ENCODE measurements around the gene TCIRG1. TPM values are rescaled to one million over a fixed set of nuclear protein-coding genes. Genes with fewer than 3 reads are reported as not detected.

The TCIRG1 gene
- total RNA-seq, 1 donor from 2014 or later: 276 TPM

- intact Hi-C loops (cut with DNase I): no loop called here
- DNase-seq: peak; percentile 56
- peaks cover 55% of the 10 kb centered on the region for H3K4me1 ChIP-seq
- H3K36me3 ChIP-seq: peaks cover 20% of the 10 kb centered on the region
- no peak for ATAC-seq
- H3K4me3 ChIP-seq: no peak overlapping the region
- peak overlapping the region; percentile 46 for H3K27ac ChIP-seq
- no peaks in the 10 kb centered on the region for H3K9me3 ChIP-seq
- no peaks in the 10 kb centered on the region for H3K27me3 ChIP-seq (ENCODE audit: low read depth)
- no peak for TF ChIP-seq CTCF (IDR thresholded peaks at IDR 0.05)
Measured at GRCh38 chr11:68016904-68017817, 21.7 kb upstream of the TCIRG1 start.

- Histone ChIP-seq H3K9me3 (no peaks in the 10 kb centered on the region), H3K27me3 (ENCODE audit: low read depth) (no peaks in the 10 kb centered on the region), H3K4me3 (no peak overlapping the region), H3K4me1 (peaks cover 46% of the 10 kb centered on the region), H3K36me3 (peaks cover 28% of the 10 kb centered on the region), H3K27ac (peak overlapping the region; percentile 46)
- ATAC-seq: no peak
- intact Hi-C loops (cut with DNase I): no loop called here
- DNase-seq: no peak
- TF ChIP-seq CTCF (IDR thresholded peaks at IDR 0.05): no peak
Measured at GRCh38 chr11:68017980-68018729, 20.7 kb upstream of the TCIRG1 start.

GRCh38 chr11:68018730-68019190 lies 20.1 kb upstream of the TCIRG1 start:
- ATAC-seq: no peak
- peaks cover 43% of the 10 kb centered on the region for H3K4me1 ChIP-seq
- H3K9me3 ChIP-seq: no peaks in the 10 kb centered on the region
- no peak overlapping the region for H3K27ac ChIP-seq
- H3K27me3 ChIP-seq (ENCODE audit: low read depth): no peaks in the 10 kb centered on the region
- DNase-seq: no peak
- H3K4me3 ChIP-seq: no peak overlapping the region
- no peak for TF ChIP-seq CTCF (IDR thresholded peaks at IDR 0.05)
- intact Hi-C loops (cut with DNase I): no loop called here
- peaks cover 33% of the 10 kb centered on the region for H3K36me3 ChIP-seq

GRCh38 chr11:68019486-68019885 lies 19.3 kb upstream of the TCIRG1 start:
- no peak for DNase-seq
- Histone ChIP-seq H3K4me3 (no peak overlapping the region), H3K4me1 (peaks cover 35% of the 10 kb centered on the region), H3K27me3 (ENCODE audit: low read depth) (no peaks in the 10 kb centered on the region), H3K36me3 (peaks cover 40% of the 10 kb centered on the region), H3K9me3 (no peaks in the 10 kb centered on the region), H3K27ac (no peak overlapping the region)
- no peak for TF ChIP-seq CTCF (IDR thresholded peaks at IDR 0.05)
- ATAC-seq: no peak
- intact Hi-C loops (cut with DNase I): no loop called here

- H3K27ac ChIP-seq: no peak overlapping the region
- TF ChIP-seq CTCF (IDR thresholded peaks at IDR 0.05): peak; percentile 29
- H3K4me1 ChIP-seq: peaks cover 26% of the 10 kb centered on the region
- peak; percentile 60 to 61 for ATAC-seq
- no peaks in the 10 kb centered on the region for H3K27me3 ChIP-seq (ENCODE audit: low read depth)
- H3K4me3 ChIP-seq: no peak overlapping the region
- H3K36me3 ChIP-seq: peaks cover 51% of the 10 kb centered on the region
- H3K9me3 ChIP-seq: no peaks in the 10 kb centered on the region
- intact Hi-C loops (cut with DNase I): no loop called here
- DNase-seq: peak; percentile 74
Measured at GRCh38 chr11:68020575-68020974, 18.2 kb upstream of the TCIRG1 start.
